WTC11 (cell line): ENCODE measurements around the gene PPP1R2.

Experiments
- ESRRA ChIP-seq: sonication (generic); formaldehyde crosslinking; IDR thresholded peaks from 2 replicates; pipeline ENCODE4 v1.8.1; 2022; ENCODE audit warnings: mild to moderate bottlenecking, missing genetic modification reagents, borderline replicate concordance
- FOXJ3 ChIP-seq: sonication (generic); formaldehyde crosslinking; IDR thresholded peaks from 2 replicates; pipeline ENCODE4 v1.9.0; 2021; ENCODE audit warnings: missing genetic modification reagents, mild to moderate bottlenecking, borderline replicate concordance
- TF ChIP-seq, protein P1 (sequence below): fragments of 200-600 bp; IDR thresholded peaks from 2 replicates; pipeline ENCODE4 v1.8.0; 2022; ENCODE audit warnings: antibody characterized with exemption

DNA sequence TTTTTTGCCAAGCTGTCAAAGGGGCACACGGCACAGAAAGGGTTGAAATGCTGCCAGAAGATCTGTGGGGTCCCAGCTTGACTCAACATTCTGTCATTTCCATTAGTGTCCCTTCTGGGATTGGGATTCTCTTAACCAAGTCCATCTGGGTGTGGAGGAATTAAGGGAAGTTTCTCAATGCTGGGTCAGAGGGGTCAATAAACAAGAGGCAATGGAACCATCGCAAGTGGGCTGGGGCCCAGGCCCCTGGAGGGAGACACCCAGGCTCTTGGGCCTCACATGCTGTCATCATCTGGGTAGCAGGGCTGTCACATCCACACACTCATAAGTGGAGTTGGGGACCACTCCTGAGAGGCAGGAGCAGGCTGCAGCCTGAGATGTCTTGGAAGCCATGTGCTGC is 48.7 kb upstream of the PPP1R2 start:
- TF ChIP-seq, protein P1, sequence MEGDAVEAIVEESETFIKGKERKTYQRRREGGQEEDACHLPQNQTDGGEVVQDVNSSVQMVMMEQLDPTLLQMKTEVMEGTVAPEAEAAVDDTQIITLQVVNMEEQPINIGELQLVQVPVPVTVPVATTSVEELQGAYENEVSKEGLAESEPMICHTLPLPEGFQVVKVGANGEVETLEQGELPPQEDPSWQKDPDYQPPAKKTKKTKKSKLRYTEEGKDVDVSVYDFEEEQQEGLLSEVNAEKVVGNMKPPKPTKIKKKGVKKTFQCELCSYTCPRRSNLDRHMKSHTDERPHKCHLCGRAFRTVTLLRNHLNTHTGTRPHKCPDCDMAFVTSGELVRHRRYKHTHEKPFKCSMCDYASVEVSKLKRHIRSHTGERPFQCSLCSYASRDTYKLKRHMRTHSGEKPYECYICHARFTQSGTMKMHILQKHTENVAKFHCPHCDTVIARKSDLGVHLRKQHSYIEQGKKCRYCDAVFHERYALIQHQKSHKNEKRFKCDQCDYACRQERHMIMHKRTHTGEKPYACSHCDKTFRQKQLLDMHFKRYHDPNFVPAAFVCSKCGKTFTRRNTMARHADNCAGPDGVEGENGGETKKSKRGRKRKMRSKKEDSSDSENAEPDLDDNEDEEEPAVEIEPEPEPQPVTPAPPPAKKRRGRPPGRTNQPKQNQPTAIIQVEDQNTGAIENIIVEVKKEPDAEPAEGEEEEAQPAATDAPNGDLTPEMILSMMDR: no peak
- no peak for TF ChIP-seq FOXJ3 (CRISPR knock-in tag)
- no peak for TF ChIP-seq ESRRA (CRISPR knock-in tag)
